AG04450 (cell line): ENCODE measurements around the gene CDC42BPB. TPM values are rescaled to one million over a fixed set of nuclear protein-coding genes. Genes with fewer than 3 reads are reported as not detected.

Source experiments
- CTCF ChIA-PET: fragments of 300-600, 350-600 bp; formaldehyde crosslinking; extraction: SDS; loops from one replicate; lab custom pipeline; 2022; ENCODE audit warnings: antibody characterized with exemption, inconsistent platforms; lab: Charles Lee
- POLR2A ChIA-PET: fragments of 350-600 bp; formaldehyde crosslinking; extraction: SDS; loops from one replicate; lab custom pipeline; 2021; ENCODE audit warnings: antibody characterized with exemption, inconsistent platforms; lab: Yijun Ruan, JAX
- DNase-seq: peaks from one replicate; pipeline ENCODE4 v3.0.0-alpha.2; 2011; ENCODE audit warnings: low read depth, low spot score
- H3K27ac ChIP-seq: one replicate; pipeline ENCODE4 v1.5.1; 2012; ENCODE audit warnings: low read depth, low read length, control low read depth
- H3K27me3 ChIP-seq: one replicate; pipeline ENCODE4 v1.6.0; 2012; ENCODE audit warnings: low read length; ENCODE audit not compliant: control insufficient read depth, insufficient read depth
- H3K4me3 ChIP-seq: 2 replicates; pipeline ENCODE4 v1.5.1; 2011; ENCODE audit warnings: mild to moderate bottlenecking, low read depth, low read length, control low read depth
- H3K9me3 ChIP-seq: 2 replicates; pipeline ENCODE4 v1.5.1; 2012; ENCODE audit warnings: low read length; ENCODE audit not compliant: control insufficient read depth, insufficient read depth
- CTCF ChIP-seq: IDR thresholded peaks from 2 replicates; pipeline ENCODE4 v1.5.1; 2011; ENCODE audit warnings: low read depth, low read length, control low read depth, inconsistent platforms
- polyA plus RNA-seq: library from polyadenylated mRNA; depleted of rRNA; stranded (reverse); fragments of >200 nt; gene quantifications from 2 replicates; pipeline ENCODE4 v1.2.3, GENCODE V29; 2011

CDC42BPB gene
- polyA plus RNA-seq, 1 experiment = 57.0 TPM

GRCh38 chr14:102938191-102938590, 119.2 kb downstream of the CDC42BPB start:
- no peak overlapping the region for H3K27ac ChIP-seq
- POLR2A ChIA-PET = no interaction called here
- no peaks in the 10 kb centered on the region; the same call in 1 of the 2 replicates for H3K9me3 ChIP-seq
- TF ChIP-seq CTCF = no peak
- no peak for DNase-seq
- no peak overlapping the region for H3K4me3 ChIP-seq
- CTCF ChIA-PET = no interaction called here
- H3K27me3 ChIP-seq = no peaks in the 10 kb centered on the region

GRCh38 chr14:102937331-102938175, 119.8 kb downstream of the CDC42BPB start:
- Histone ChIP-seq H3K27me3 (no peaks in the 10 kb centered on the region), H3K9me3 (no peaks in the 10 kb centered on the region; the same call in 1 of the 2 replicates), H3K4me3 (no peak overlapping the region), H3K27ac (no peak overlapping the region)
- ChIA-PET CTCF (no interaction called here), POLR2A (no interaction called here)
- no peak for DNase-seq
- no peak for TF ChIP-seq CTCF

GRCh38 chr14:102935756-102936155, 121.6 kb downstream of the CDC42BPB start:
- Histone ChIP-seq H3K27ac (no peak overlapping the region), H3K9me3 (no peaks in the 10 kb centered on the region; the same call in 1 of the 2 replicates), H3K27me3 (peaks cover 3% of the 10 kb centered on the region), H3K4me3 (no peak overlapping the region)
- ChIA-PET POLR2A (no interaction called here), CTCF (no interaction called here)
- no peak for TF ChIP-seq CTCF
- DNase-seq = no peak

GRCh38 chr14:102933618-102934231, 123.6 kb downstream of the CDC42BPB start:
- no peak overlapping the region for H3K27ac ChIP-seq
- H3K4me3 ChIP-seq = no peak overlapping the region
- ChIA-PET CTCF (interaction anchor here (0.9 kb wide), 1 partner anchor 9 kb away, joined by 3 read pairs; no protein-coding TSS in a partner anchor), POLR2A (no interaction called here)
- H3K27me3 ChIP-seq = peaks cover 14% of the 10 kb centered on the region
- peaks cover 6% of the 10 kb centered on the region; the same call in 1 of the 2 replicates for H3K9me3 ChIP-seq
- no peak for TF ChIP-seq CTCF
- no peak for DNase-seq
